NB4 (cell line): ENCODE results near the gene OR10G3.

Experiments used
- MYC ChIP-seq: IDR thresholded peaks from 2 replicates; pipeline ENCODE4 v1.6.1; 2011; ENCODE audit warnings: low read depth, low read length
- POLR2A ChIP-seq: IDR thresholded peaks from 2 replicates; pipeline ENCODE4 v1.6.1; 2011; ENCODE audit warnings: mild to moderate bottlenecking; ENCODE audit not compliant: insufficient read length; ENCODE audit errors: extremely low read depth
- TF ChIP-seq, protein P1 (sequence below): IDR thresholded peaks from one replicate; pipeline ENCODE4 v1.5.1; 2012; ENCODE audit warnings: low read depth, low read length
- TF ChIP-seq, protein P2 (sequence below): IDR thresholded peaks from 2 replicates; pipeline ENCODE4 v1.6.1; 2011; ENCODE audit warnings: low read depth, low read length

DNA sequence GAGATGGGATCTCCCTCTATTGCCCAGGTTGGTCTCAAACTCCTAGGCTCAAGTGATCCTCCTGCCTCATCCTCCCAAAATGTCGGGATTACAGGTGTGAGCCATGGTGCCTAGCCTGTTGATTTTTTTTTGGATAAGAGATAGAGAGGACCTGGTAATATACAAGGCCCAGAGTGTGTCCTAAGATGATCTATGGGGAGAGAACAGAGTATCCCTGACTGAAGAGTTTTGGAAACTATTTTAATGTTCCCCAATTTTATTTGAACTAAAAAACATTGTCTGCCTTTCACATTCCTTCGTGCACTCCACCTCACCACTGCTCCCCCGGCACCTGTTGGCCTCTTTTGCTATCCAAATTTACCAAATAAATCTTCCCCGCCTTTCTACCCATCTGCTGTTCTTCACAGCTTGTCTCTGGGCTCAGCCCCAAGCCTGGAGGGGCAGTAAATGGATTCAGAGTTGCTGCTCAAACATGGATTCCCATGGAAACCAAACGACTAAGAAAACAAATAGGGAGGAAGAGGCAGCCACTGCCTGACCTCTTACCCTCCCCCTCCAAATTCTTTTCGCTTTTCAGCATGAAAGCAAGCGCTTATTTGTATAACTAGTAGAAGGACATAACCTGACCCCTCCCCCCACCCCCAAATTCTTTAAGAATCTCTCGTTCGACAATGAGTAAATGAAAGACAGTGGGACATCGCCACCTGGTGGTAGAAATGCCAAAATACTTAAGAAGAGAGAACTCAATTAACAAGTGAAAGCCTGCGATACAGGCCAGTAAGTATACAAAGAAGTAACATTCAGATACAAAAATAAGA is 22.6 kb downstream of the OR10G3 start:
- TF ChIP-seq POLR2A (no peak), MYC (no peak)
- TF ChIP-seq, protein P1, sequence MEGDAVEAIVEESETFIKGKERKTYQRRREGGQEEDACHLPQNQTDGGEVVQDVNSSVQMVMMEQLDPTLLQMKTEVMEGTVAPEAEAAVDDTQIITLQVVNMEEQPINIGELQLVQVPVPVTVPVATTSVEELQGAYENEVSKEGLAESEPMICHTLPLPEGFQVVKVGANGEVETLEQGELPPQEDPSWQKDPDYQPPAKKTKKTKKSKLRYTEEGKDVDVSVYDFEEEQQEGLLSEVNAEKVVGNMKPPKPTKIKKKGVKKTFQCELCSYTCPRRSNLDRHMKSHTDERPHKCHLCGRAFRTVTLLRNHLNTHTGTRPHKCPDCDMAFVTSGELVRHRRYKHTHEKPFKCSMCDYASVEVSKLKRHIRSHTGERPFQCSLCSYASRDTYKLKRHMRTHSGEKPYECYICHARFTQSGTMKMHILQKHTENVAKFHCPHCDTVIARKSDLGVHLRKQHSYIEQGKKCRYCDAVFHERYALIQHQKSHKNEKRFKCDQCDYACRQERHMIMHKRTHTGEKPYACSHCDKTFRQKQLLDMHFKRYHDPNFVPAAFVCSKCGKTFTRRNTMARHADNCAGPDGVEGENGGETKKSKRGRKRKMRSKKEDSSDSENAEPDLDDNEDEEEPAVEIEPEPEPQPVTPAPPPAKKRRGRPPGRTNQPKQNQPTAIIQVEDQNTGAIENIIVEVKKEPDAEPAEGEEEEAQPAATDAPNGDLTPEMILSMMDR: peak; percentile 47
- TF ChIP-seq, protein P2, sequence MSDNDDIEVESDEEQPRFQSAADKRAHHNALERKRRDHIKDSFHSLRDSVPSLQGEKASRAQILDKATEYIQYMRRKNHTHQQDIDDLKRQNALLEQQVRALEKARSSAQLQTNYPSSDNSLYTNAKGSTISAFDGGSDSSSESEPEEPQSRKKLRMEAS: no peak
